BJ (cell line): Measurements from ENCODE around the gene P2RX7. TPM values are rescaled to one million over a fixed set of nuclear protein-coding genes. Genes with fewer than 3 reads are reported as not detected.

Source experiments
- CTCF ChIA-PET: fragments of 350-600 bp; formaldehyde crosslinking; extraction: SDS; loops from one replicate; lab custom pipeline; 2021; ENCODE audit warnings: antibody characterized with exemption, inconsistent platforms; lab: Yijun Ruan, JAX
- POLR2A ChIA-PET: fragments of 300-600 bp; sonication (Branson Sonifier 250); formaldehyde crosslinking; extraction: SDS; loops from one replicate; lab custom pipeline; 2021; ENCODE audit warnings: antibody characterized with exemption; lab: Charles Lee
- DNase-seq: peaks from one replicate; pipeline ENCODE4 v3.0.0-alpha.2; 2011; ENCODE audit warnings: low read depth
- H3K27me3 ChIP-seq: 2 replicates; pipeline ENCODE4 v1.6.0; 2011; ENCODE audit warnings: low read length; ENCODE audit not compliant: control insufficient read depth, insufficient read depth
- H3K36me3 ChIP-seq: 2 replicates; pipeline ENCODE4 v1.5.1; 2011; ENCODE audit warnings: low read length; ENCODE audit not compliant: control insufficient read depth, insufficient read depth
- H3K4me3 ChIP-seq: 2 replicates; pipeline ENCODE4 v1.5.1; 2011; ENCODE audit warnings: low read depth, mild to moderate bottlenecking, control low read depth, low read length
- polyA minus RNA-seq: library from RNA; depleted of rRNA, polyadenylated mRNA; stranded (reverse); fragments of >200 nt; gene quantifications from 2 replicates; pipeline ENCODE4 v1.2.3, GENCODE V29; 2011; rRNA and poly(A)+ RNA removed
- polyA plus RNA-seq: library from polyadenylated mRNA; depleted of rRNA; stranded (reverse); fragments of >200 nt; gene quantifications from 2 replicates; pipeline ENCODE4 v1.2.3, GENCODE V29; 2011; rRNA removed
- TF ChIP-seq, protein P1 (sequence below): IDR thresholded peaks from 2 replicates; pipeline ENCODE4 v1.5.1; 2011; ENCODE audit warnings: low read depth, mild to moderate bottlenecking, control low read depth, inconsistent platforms, low read length, moderate library complexity; ENCODE audit not compliant: insufficient read depth

Gene P2RX7
- polyA plus RNA-seq (0.13 and 0.20 TPM in 2 replicates), polyA minus RNA-seq (0.05 and 0.46 TPM in 2 replicates)

DNA sequence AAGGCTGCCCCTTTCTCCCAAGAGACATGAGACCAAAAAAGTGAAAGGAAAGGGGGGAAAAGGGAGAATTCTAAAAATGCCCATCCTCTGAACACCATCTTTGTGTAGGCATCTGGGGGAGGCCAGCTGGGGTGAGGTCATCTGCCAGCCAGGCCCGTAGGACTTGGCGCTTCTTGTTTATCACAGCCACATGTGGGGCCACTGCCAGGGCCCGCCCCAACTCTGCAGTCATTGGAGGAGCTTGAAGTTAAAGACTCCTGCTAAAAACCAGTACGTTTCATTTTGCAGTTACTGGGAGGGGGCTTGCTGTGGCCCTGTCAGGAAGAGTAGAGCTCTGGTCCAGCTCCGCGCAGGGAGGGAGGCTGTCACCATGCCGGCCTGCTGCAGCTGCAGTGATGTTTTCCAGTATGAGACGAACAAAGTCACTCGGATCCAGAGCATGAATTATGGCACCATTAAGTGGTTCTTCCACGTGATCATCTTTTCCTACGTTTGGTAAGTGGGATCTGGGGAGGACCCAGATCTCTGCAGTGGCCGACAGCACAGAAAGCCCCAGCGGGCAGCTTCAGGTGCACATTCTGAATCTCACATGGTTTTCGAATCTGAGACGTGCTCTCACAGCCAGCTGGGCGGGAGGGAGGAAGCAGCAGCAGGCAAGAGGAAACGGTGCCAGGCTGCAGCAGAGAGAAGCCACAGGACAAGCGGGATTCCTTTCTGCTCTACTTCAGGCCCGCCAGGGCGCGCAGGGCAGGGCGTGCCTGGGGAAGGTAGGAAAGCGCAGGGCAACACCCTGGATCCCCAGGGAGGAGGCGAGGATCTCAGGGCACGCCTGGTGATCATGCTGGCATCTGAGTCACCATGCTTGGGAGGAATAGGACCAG is at the start of gene P2RX7:
Gene P2RX7, plus strand, starts transcription at position 276 of the 881 bp plus-strand sequence. Its CDS starts 95 bp downstream, at position 371.
- CTCF ChIA-PET: interaction anchor here (0.6 to 1.0 kb wide), 5 partner anchors 18 to 128 kb away, joined by 3 to 5 read pairs (median 3); no protein-coding TSS in a partner anchor
- H3K27me3 ChIP-seq: no peaks in the 10 kb centered on the region
- TF ChIP-seq, protein P1, sequence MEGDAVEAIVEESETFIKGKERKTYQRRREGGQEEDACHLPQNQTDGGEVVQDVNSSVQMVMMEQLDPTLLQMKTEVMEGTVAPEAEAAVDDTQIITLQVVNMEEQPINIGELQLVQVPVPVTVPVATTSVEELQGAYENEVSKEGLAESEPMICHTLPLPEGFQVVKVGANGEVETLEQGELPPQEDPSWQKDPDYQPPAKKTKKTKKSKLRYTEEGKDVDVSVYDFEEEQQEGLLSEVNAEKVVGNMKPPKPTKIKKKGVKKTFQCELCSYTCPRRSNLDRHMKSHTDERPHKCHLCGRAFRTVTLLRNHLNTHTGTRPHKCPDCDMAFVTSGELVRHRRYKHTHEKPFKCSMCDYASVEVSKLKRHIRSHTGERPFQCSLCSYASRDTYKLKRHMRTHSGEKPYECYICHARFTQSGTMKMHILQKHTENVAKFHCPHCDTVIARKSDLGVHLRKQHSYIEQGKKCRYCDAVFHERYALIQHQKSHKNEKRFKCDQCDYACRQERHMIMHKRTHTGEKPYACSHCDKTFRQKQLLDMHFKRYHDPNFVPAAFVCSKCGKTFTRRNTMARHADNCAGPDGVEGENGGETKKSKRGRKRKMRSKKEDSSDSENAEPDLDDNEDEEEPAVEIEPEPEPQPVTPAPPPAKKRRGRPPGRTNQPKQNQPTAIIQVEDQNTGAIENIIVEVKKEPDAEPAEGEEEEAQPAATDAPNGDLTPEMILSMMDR: peak; percentile 27; the same call in 1 of the 2 replicates
- POLR2A ChIA-PET: no interaction called here
- peak within 1 kb of the TSS; percentile 36 for H3K4me3 ChIP-seq
- peak; percentile 19 for DNase-seq
- no peaks in the 10 kb centered on the region for H3K36me3 ChIP-seq

DNA sequence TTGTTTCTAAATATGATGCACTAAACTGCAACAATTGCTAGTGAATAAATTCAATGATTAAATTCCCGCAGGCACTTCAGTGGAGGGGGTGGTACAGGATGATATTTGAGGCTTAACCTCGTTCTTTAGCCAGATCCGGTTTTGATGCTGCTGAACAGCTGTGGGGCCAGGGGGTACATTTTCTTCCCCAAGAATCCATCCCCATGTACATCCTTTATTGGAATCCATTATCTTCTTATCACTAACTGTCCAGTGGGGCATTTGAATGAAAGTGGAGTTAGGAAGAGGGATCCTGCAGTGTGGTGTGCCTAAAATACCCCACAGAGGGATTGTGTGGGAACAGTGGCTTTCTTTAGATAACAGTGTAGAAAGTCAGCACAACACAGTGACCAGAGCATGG is 48.4 kb upstream of the P2RX7 start:
- CTCF ChIA-PET: interaction anchor here (1.1 kb wide), 1 partner anchor 12 kb away, joined by 3 read pairs; no protein-coding TSS in a partner anchor
- no peak for DNase-seq
- POLR2A ChIA-PET: no interaction called here
- H3K27me3 ChIP-seq: no peaks in the 10 kb centered on the region; the same call in 1 of the 2 replicates
- H3K4me3 ChIP-seq: no peak overlapping the region
- TF ChIP-seq, protein P1: no peak
- H3K36me3 ChIP-seq: no peaks in the 10 kb centered on the region

DNA sequence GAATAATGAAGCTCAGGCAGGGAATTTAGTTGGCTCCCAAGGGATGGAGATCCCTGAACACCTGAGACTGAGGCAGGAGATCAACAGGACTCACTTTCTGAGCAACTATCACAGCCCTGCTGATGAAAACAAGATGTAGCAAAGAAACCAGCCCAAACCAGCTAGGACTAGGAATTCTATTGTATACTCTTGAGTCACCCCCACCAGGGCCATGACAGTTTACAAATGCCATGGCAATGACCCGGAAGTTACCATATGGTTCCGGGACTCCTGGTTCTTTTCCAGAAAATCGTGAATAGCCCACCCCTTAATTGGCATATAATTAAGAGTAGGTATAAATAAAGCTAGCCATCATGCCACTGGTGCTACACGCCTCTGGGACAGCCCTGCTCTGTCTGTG is 47.6 kb upstream of the P2RX7 start:
- no peaks in the 10 kb centered on the region for H3K36me3 ChIP-seq
- no peak overlapping the region for H3K4me3 ChIP-seq
- no peaks in the 10 kb centered on the region; the same call in 1 of the 2 replicates for H3K27me3 ChIP-seq
- CTCF ChIA-PET: interaction anchor here (1.1 kb wide), 1 partner anchor 11 kb away, joined by 3 read pairs; no protein-coding TSS in a partner anchor
- POLR2A ChIA-PET: no interaction called here
- no peak for DNase-seq
- TF ChIP-seq, protein P1: no peak

DNA sequence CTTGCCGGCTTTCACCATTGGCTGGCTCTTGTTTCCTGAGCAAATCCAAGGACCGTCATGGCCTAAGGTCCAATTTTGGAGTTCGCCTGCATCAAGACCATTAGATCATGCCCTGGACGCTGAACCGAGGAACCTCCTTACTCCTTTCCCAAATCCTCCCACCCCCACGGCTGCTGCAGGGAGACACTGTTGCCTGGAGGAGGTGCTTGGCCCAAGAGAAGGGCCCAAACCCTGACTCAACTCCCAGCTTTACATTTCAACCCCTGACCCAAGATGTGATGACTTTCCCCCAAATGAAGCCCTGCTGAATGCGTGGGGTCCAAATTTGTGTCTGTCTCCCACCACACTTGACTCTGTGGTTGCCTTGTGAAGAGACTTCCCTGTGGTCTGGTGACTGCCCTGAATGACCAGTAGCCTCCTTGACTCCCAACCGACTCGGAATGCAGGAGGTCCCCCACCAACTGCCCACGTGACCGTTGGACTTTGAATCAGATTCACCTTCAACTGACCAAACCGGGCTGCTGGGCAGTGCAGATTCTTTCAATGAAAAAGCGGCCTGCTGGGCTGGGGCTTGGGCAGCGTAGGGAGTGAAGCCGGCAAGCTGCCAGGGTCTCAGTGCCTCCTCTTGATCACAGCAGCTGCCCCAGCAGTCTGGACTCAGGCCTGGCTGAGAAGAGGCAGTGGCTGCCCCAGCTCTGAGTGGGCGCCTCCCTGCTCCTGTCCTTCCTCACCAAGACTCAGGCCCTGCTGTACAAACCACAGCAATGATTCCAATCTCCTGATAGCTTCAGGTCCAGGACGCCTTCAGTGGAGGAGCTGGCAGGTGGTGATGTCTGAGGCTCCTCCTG is 46.9 kb upstream of the P2RX7 start:
- TF ChIP-seq, protein P1: no peak
- ChIA-PET CTCF (interaction anchor here (0.5 to 1.9 kb wide), 6 partner anchors 10 to 503 kb away, joined by 3 to 5 read pairs (median 4); no protein-coding TSS in a partner anchor), POLR2A (no interaction called here)
- no peaks in the 10 kb centered on the region for H3K36me3 ChIP-seq
- DNase-seq: no peak
- no peaks in the 10 kb centered on the region; the same call in 1 of the 2 replicates for H3K27me3 ChIP-seq
- H3K4me3 ChIP-seq: no peak overlapping the region
